ENCODE data around the gene ARHGAP20. TPM values are rescaled to one million over a fixed set of nuclear protein-coding genes. Genes with fewer than 3 reads are reported as not detected.

Gene ARHGAP20
- total and polyA plus RNA-seq, 2 donors (not counting 1 experiment from before 2014, with no cell fraction given) = 9.4 to 18.1 TPM

DNA sequence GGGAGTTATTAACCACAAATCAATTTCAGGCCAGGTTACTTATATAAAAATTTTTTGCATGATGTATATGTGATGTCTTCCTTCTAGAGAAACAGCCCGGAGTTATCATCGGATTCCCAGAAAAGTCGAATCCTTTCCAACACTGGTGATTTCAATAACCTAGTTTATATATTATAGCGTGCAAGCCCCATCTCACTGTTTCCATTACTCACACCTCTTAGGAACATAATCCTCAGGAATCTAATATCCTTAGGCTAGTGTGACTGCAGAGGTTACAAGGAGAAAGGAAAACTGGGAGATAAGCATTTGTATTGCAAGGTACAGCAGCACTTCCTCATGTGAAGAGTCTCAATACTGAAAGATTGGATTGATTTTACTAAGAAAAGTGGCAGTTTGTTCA is 20.3 kb downstream of the ARHGAP20 start:
- no peaks in the 10 kb centered on the region for H3K79me2 ChIP-seq (ENCODE audit: control insufficient read depth, insufficient read depth, low read length)
- no peaks in the 10 kb centered on the region for H3K9me3 ChIP-seq (ENCODE audit: control insufficient read depth, insufficient read depth, low read depth, low read length)
- no peak overlapping the region for H3K4me3 ChIP-seq (replicated peaks in 1 of 4; ENCODE audit: control extremely low read depth in 1 of 4, insufficient read depth in 1 of 4, low read depth in 3 of 4, low read length in 4 of 4)
- no peak overlapping the region for H3K27ac ChIP-seq (ENCODE audit: insufficient read depth, low read length)
- H3K27me3 ChIP-seq (ENCODE audit: control insufficient read depth, insufficient read depth, low read length) = no peaks in the 10 kb centered on the region
- H4K20me1 ChIP-seq (ENCODE audit: control insufficient read depth, extremely low read depth, insufficient read depth, low read length) = no peaks in the 10 kb centered on the region
- no peaks in the 10 kb centered on the region for H3K36me3 ChIP-seq (ENCODE audit: control insufficient read depth, insufficient read depth, low read length)
- H3K4me1 ChIP-seq (ENCODE audit: control insufficient read depth, extremely low read depth, insufficient read depth, low read length) = no peaks in the 10 kb centered on the region
- no peak for DNase-seq (ENCODE audit: low read depth in 2 of 2)
- TF ChIP-seq, protein P1, sequence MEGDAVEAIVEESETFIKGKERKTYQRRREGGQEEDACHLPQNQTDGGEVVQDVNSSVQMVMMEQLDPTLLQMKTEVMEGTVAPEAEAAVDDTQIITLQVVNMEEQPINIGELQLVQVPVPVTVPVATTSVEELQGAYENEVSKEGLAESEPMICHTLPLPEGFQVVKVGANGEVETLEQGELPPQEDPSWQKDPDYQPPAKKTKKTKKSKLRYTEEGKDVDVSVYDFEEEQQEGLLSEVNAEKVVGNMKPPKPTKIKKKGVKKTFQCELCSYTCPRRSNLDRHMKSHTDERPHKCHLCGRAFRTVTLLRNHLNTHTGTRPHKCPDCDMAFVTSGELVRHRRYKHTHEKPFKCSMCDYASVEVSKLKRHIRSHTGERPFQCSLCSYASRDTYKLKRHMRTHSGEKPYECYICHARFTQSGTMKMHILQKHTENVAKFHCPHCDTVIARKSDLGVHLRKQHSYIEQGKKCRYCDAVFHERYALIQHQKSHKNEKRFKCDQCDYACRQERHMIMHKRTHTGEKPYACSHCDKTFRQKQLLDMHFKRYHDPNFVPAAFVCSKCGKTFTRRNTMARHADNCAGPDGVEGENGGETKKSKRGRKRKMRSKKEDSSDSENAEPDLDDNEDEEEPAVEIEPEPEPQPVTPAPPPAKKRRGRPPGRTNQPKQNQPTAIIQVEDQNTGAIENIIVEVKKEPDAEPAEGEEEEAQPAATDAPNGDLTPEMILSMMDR (conservative IDR thresholded peaks at IDR 0.05 in 1 of 2, IDR thresholded peaks at IDR 0.05 in 1 of 2; ENCODE audit: low read depth in 1 of 2, low read length in 2 of 2) = no peak
- no peak for TF ChIP-seq EZH2 (IDR thresholded peaks at IDR 0.05; ENCODE audit: low read length, missing control alignments)
- no peak overlapping the region for H2AFZ ChIP-seq (ENCODE audit: low read length)
- no peak overlapping the region for H3K4me2 ChIP-seq (ENCODE audit: extremely low read depth, insufficient read depth, low read length)
- no peak overlapping the region for H3K9ac ChIP-seq (ENCODE audit: insufficient read depth, low read length)

DNA sequence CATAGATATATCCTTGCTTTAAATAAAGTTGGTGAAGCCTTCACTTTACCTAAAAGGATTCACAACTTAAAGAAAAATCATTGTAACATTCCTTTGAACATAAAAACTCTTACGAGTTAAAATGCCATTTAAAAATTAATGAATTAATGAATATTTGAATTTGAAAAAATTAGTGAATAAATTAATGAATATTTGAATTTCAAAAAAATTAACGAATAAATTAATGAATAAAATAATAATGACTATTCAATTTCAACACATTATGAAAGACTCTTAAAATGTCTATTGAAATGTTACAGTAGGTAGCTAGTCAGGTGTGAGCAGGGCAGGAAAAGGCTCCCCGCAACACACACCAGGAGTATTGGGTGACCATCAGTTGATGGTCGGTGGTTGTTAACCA is 22.9 kb downstream of the ARHGAP20 start:
- Histone ChIP-seq H4K20me1 (ENCODE audit: control insufficient read depth, extremely low read depth, insufficient read depth, low read length) (no peaks in the 10 kb centered on the region), H3K27ac (ENCODE audit: insufficient read depth, low read length) (no peak overlapping the region), H2AFZ (ENCODE audit: low read length) (no peak overlapping the region), H3K36me3 (ENCODE audit: control insufficient read depth, insufficient read depth, low read length) (no peaks in the 10 kb centered on the region), H3K9me3 (ENCODE audit: control insufficient read depth, insufficient read depth, low read depth, low read length) (no peaks in the 10 kb centered on the region), H3K4me3 (replicated peaks in 1 of 4; ENCODE audit: control extremely low read depth in 1 of 4, insufficient read depth in 1 of 4, low read depth in 3 of 4, low read length in 4 of 4) (no peak overlapping the region), H3K27me3 (ENCODE audit: control insufficient read depth, insufficient read depth, low read length) (no peaks in the 10 kb centered on the region), H3K4me2 (ENCODE audit: extremely low read depth, insufficient read depth, low read length) (no peak overlapping the region), H3K79me2 (ENCODE audit: control insufficient read depth, insufficient read depth, low read length) (no peaks in the 10 kb centered on the region), H3K9ac (ENCODE audit: insufficient read depth, low read length) (no peak overlapping the region), H3K4me1 (ENCODE audit: control insufficient read depth, extremely low read depth, insufficient read depth, low read length) (no peaks in the 10 kb centered on the region)
- TF ChIP-seq, protein P1 (conservative IDR thresholded peaks at IDR 0.05 in 1 of 2, IDR thresholded peaks at IDR 0.05 in 1 of 2; ENCODE audit: low read depth in 1 of 2, low read length in 2 of 2) = no peak
- no peak for TF ChIP-seq EZH2 (IDR thresholded peaks at IDR 0.05; ENCODE audit: low read length, missing control alignments)
- DNase-seq (ENCODE audit: low read depth in 2 of 2) = no peak

DNA sequence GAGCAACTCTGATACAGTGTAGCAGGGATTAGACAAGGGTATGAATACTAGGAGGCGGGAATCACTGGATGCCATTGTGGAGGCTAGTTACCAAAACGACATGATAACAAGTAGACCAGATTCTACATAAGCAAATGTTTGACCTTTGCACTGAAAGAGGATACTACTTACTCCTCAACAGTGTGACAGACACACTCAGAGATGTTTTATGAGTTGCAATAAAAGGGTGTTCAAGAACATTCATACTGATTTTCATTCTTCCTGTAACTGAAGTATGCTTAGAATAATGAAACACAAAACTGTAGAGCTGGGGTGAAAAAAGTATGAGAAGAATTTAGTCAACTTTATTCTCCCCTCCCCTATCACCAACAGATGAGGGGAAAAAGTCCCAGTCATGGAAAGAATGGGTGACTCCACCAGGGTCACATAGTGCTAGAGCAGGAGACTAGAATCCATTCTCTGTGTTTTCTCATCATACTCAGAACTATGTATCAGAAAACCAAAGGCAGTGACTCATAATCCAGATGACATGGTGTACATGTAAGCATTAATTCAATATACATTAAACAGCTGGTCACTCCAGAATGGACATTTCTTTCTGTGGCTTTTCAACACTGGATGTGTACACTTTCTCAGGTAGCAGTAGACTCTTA is 32.8 kb downstream of the ARHGAP20 start:
- TF ChIP-seq EZH2 (IDR thresholded peaks at IDR 0.05; ENCODE audit: low read length, missing control alignments) = no peak
- TF ChIP-seq, protein P1 (conservative IDR thresholded peaks at IDR 0.05 in 1 of 2, IDR thresholded peaks at IDR 0.05 in 1 of 2; ENCODE audit: low read depth in 1 of 2, low read length in 2 of 2) = no peak
- Histone ChIP-seq H2AFZ (ENCODE audit: low read length) (no peak overlapping the region), H4K20me1 (ENCODE audit: control insufficient read depth, extremely low read depth, insufficient read depth, low read length) (no peaks in the 10 kb centered on the region), H3K27ac (ENCODE audit: insufficient read depth, low read length) (no peak overlapping the region), H3K9ac (ENCODE audit: insufficient read depth, low read length) (no peak overlapping the region), H3K4me1 (ENCODE audit: control insufficient read depth, extremely low read depth, insufficient read depth, low read length) (peaks cover 2% of the 10 kb centered on the region), H3K9me3 (ENCODE audit: control insufficient read depth, insufficient read depth, low read depth, low read length) (no peaks in the 10 kb centered on the region), H3K27me3 (ENCODE audit: control insufficient read depth, insufficient read depth, low read length) (no peaks in the 10 kb centered on the region), H3K4me3 (replicated peaks in 1 of 4; ENCODE audit: control extremely low read depth in 1 of 4, insufficient read depth in 1 of 4, low read depth in 3 of 4, low read length in 4 of 4) (no peak overlapping the region), H3K79me2 (ENCODE audit: control insufficient read depth, insufficient read depth, low read length) (no peaks in the 10 kb centered on the region), H3K4me2 (ENCODE audit: extremely low read depth, insufficient read depth, low read length) (no peak overlapping the region), H3K36me3 (ENCODE audit: control insufficient read depth, insufficient read depth, low read length) (no peaks in the 10 kb centered on the region)
- peak; percentile 43 to 59 for DNase-seq (ENCODE audit: low read depth in 2 of 2)

Measured in fibroblast of lung (primary cell).